ENCODE data around the gene DNAJC27.

DNAJC27 gene

GRCh38 chr2:24914713-24915112 is 57.0 kb downstream of the DNAJC27 start:
- Histone ChIP-seq H3K4me1 (peaks cover 53% of the 10 kb centered on the region), H3K9ac (no peak overlapping the region), H3K36me3 (peaks cover 77% of the 10 kb centered on the region), H3K27ac (no peak overlapping the region), H3K4me2 (peak overlapping the region; percentile 4; the same call in 1 of the 2 replicates), H3K9me3 (peaks cover 11% of the 10 kb centered on the region; the same call in 1 of the 2 replicates), H3K27me3 (no peaks in the 10 kb centered on the region), H3K4me3 (no peak overlapping the region), H4K20me1 (peaks cover 71% of the 10 kb centered on the region)
- TF ChIP-seq Cebpa-rat (IDR thresholded peaks at IDR 0.05), result no peak

GRCh38 chr2:24913911-24914310 is 57.8 kb downstream of the DNAJC27 start:
- Histone ChIP-seq H3K9ac (no peak overlapping the region), H3K27ac (no peak overlapping the region), H3K36me3 (peaks cover 83% of the 10 kb centered on the region), H3K4me2 (no peak overlapping the region), H3K4me1 (peaks cover 47% of the 10 kb centered on the region), H3K9me3 (peaks cover 11% of the 10 kb centered on the region; the same call in 1 of the 2 replicates), H4K20me1 (peaks cover 71% of the 10 kb centered on the region), H3K27me3 (no peaks in the 10 kb centered on the region), H3K4me3 (no peak overlapping the region)
- TF ChIP-seq Cebpa-rat (IDR thresholded peaks at IDR 0.05), result no peak

- Histone ChIP-seq H4K20me1 (peaks cover 68% of the 10 kb centered on the region), H3K9me3 (peaks cover 11% of the 10 kb centered on the region; the same call in 1 of the 2 replicates), H3K9ac (no peak overlapping the region), H3K4me2 (no peak overlapping the region), H3K36me3 (peaks cover 87% of the 10 kb centered on the region), H3K27me3 (no peaks in the 10 kb centered on the region), H3K27ac (no peak overlapping the region), H3K4me1 (peaks cover 37% of the 10 kb centered on the region), H3K4me3 (no peak overlapping the region)
- TF ChIP-seq Cebpa-rat (IDR thresholded peaks at IDR 0.05), result no peak
Measured at GRCh38 chr2:24912986-24913385, 58.8 kb downstream of the DNAJC27 start.

GRCh38 chr2:24912523-24912922 is 59.2 kb downstream of the DNAJC27 start:
- Histone ChIP-seq H3K9me3 (peaks cover 11% of the 10 kb centered on the region; the same call in 1 of the 2 replicates), H3K4me3 (no peak overlapping the region), H3K27ac (no peak overlapping the region), H3K27me3 (no peaks in the 10 kb centered on the region), H4K20me1 (peaks cover 64% of the 10 kb centered on the region), H3K4me2 (no peak overlapping the region), H3K4me1 (peaks cover 34% of the 10 kb centered on the region), H3K9ac (no peak overlapping the region), H3K36me3 (peaks cover 87% of the 10 kb centered on the region)
- no peak for TF ChIP-seq Cebpa-rat (IDR thresholded peaks at IDR 0.05)

- H3K4me2 ChIP-seq, result no peak overlapping the region
- no peak overlapping the region for H3K9ac ChIP-seq
- H3K4me3 ChIP-seq, result no peak overlapping the region
- peaks cover 92% of the 10 kb centered on the region for H3K36me3 ChIP-seq
- H3K27ac ChIP-seq, result no peak overlapping the region
- no peaks in the 10 kb centered on the region for H3K27me3 ChIP-seq
- peaks cover 11% of the 10 kb centered on the region; the same call in 1 of the 2 replicates for H3K9me3 ChIP-seq
- TF ChIP-seq Cebpa-rat (IDR thresholded peaks at IDR 0.05), result no peak
- peaks cover 41% of the 10 kb centered on the region for H4K20me1 ChIP-seq
- peaks cover 17% of the 10 kb centered on the region for H3K4me1 ChIP-seq
Measured at GRCh38 chr2:24910245-24910644, 61.5 kb downstream of the DNAJC27 start.

GRCh38 chr2:24909555-24910177 is 62.1 kb downstream of the DNAJC27 start:
- Histone ChIP-seq H3K4me3 (no peak overlapping the region), H3K36me3 (peaks cover 91% of the 10 kb centered on the region), H4K20me1 (peaks cover 35% of the 10 kb centered on the region), H3K4me1 (peaks cover 12% of the 10 kb centered on the region; the same call in 1 of the 2 replicates), H3K4me2 (no peak overlapping the region), H3K9ac (no peak overlapping the region), H3K27me3 (no peaks in the 10 kb centered on the region), H3K9me3 (peaks cover 11% of the 10 kb centered on the region; the same call in 1 of the 2 replicates), H3K27ac (no peak overlapping the region)
- no peak for TF ChIP-seq Cebpa-rat (IDR thresholded peaks at IDR 0.05)

- Histone ChIP-seq H3K36me3 (peaks cover 92% of the 10 kb centered on the region), H3K4me2 (no peak overlapping the region), H3K27me3 (no peaks in the 10 kb centered on the region), H3K4me3 (no peak overlapping the region), H3K9me3 (peaks cover 11% of the 10 kb centered on the region; the same call in 1 of the 2 replicates), H4K20me1 (peaks cover 26% of the 10 kb centered on the region; the same call in 1 of the 2 replicates), H3K9ac (no peak overlapping the region), H3K27ac (no peak overlapping the region), H3K4me1 (0 out of 2 replicates have a peak, but pooled peaks cover 10% of the 10 kb centered on the region)
- no peak for TF ChIP-seq Cebpa-rat (IDR thresholded peaks at IDR 0.05)
Measured at GRCh38 chr2:24908461-24908901, 63.3 kb downstream of the DNAJC27 start.

DNA sequence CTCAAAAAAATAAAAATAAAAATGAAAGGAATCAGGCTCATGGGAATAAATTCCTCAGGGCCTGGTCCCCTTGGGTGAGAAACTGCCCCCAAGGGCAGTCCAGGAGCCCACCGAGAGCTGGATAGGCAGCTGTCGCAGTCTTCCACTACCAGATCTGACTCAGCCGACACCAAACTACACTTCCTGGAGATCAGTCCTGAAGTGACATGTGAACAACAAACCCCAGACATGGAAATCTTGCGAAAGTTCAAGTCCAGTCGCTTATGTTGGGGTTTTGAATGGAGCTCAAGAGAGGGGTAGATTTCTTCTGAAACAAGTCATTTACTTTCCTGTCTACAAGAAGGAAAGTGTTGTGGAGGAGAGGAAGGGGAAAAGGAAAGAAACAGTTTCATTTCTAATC is 64.6 kb downstream of the DNAJC27 start:
- no peak overlapping the region for H3K27ac ChIP-seq
- H3K4me1 ChIP-seq, result 0 out of 2 replicates have a peak, but pooled peaks cover 7% of the 10 kb centered on the region
- no peak overlapping the region for H3K9ac ChIP-seq
- no peak overlapping the region for H3K4me2 ChIP-seq
- peaks cover 11% of the 10 kb centered on the region; the same call in 1 of the 2 replicates for H3K9me3 ChIP-seq
- no peak overlapping the region for H3K4me3 ChIP-seq
- H4K20me1 ChIP-seq, result peaks cover 12% of the 10 kb centered on the region; the same call in 1 of the 2 replicates
- no peak for TF ChIP-seq Cebpa-rat (IDR thresholded peaks at IDR 0.05)
- peaks cover 92% of the 10 kb centered on the region for H3K36me3 ChIP-seq
- H3K27me3 ChIP-seq, result no peaks in the 10 kb centered on the region

- Histone ChIP-seq H3K4me2 (no peak overlapping the region), H3K27me3 (no peaks in the 10 kb centered on the region), H3K36me3 (peaks cover 86% of the 10 kb centered on the region), H3K9me3 (peaks cover 11% of the 10 kb centered on the region; the same call in 1 of the 2 replicates), H3K27ac (no peak overlapping the region), H4K20me1 (peaks cover 9% of the 10 kb centered on the region; the same call in 1 of the 2 replicates), H3K4me1 (0 out of 2 replicates have a peak, but pooled peaks cover 7% of the 10 kb centered on the region), H3K4me3 (no peak overlapping the region), H3K9ac (no peak overlapping the region)
- TF ChIP-seq Cebpa-rat (IDR thresholded peaks at IDR 0.05), result no peak
Measured at GRCh38 chr2:24906466-24906865, 65.3 kb downstream of the DNAJC27 start.
